A549 (cell line): Measurements from ENCODE around the gene MBLAC2. TPM values are rescaled to one million over a fixed set of nuclear protein-coding genes. Genes with fewer than 3 reads are reported as not detected.

Source experiments
- ATAC-seq, 2 experiments: fragments of 200-7000 bp in 1 of 2; fragments of >200 bp in 1 of 2; cut with Nextera tagmentation in 1 of 2; cut with Tn5 transposase in 1 of 2; 3 replicates each; pipeline versions ENCODE4 v1.8.0 to v1.9.1; 2018 to 2020; ENCODE audit warnings: mild to moderate bottlenecking in 1 of 2, moderate library complexity in 1 of 2
- CTCF ChIA-PET: fragments of 300-600 bp; sonication (Branson Sonifier 250); formaldehyde crosslinking; extraction: SDS; loops from one replicate; lab custom pipeline; 2021; ENCODE audit warnings: antibody characterized with exemption, inconsistent platforms; lab: Yijun Ruan, JAX
- POLR2A ChIA-PET: fragments of 350-600 bp; formaldehyde crosslinking; extraction: SDS; loops from one replicate; lab custom pipeline; 2021; ENCODE audit warnings: antibody characterized with exemption, inconsistent platforms; lab: Yijun Ruan, JAX
- DNase-seq, 2 experiments: peaks; one replicate each; pipeline versions ENCODE4 v3.0.0 to v3.0.0-alpha.2; 2011 to 2016; ENCODE audit warnings: low read depth in 1 of 2, low spot score in 1 of 2
- FAIRE-seq: peaks from 2 replicates; lab custom pipeline; 2011; peaks lifted over from hg19 to GRCh38; lab: Jason Lieb, UNC
- H3K27ac ChIP-seq, 2 experiments: fragments of >200 bp; sonication (Bioruptor Twin); formaldehyde crosslinking; 3 replicates each; pipeline ENCODE4 v1.5.1; 2016 to 2017
- H3K4me1 ChIP-seq: fragments of >200 bp; sonication (Bioruptor Twin); formaldehyde crosslinking; 3 replicates; pipeline ENCODE4 v1.6.1; 2016
- H3K4me2 ChIP-seq: fragments of >200 bp; sonication (Bioruptor Twin); formaldehyde crosslinking; 3 replicates; pipeline ENCODE4 v1.6.1; 2016
- H3K4me3 ChIP-seq: fragments of >200 bp; sonication (Bioruptor Twin); formaldehyde crosslinking; 3 replicates; pipeline ENCODE4 v1.5.1; 2016
- H3K9me3 ChIP-seq: fragments of >200 bp; sonication (Bioruptor Twin); formaldehyde crosslinking; 3 replicates; pipeline ENCODE4 v1.6.1; 2016
- CHD2 ChIP-seq: fragments of 150-350 bp; IDR thresholded peaks from 2 replicates; pipeline ENCODE4 v1.6.1; 2014; ENCODE audit warnings: low read length; ENCODE audit not compliant: partially characterized antibody
- EHF ChIP-seq: fragments of 250-450 bp; sonication (Bioruptor Pico); IDR thresholded peaks from 2 replicates; pipeline ENCODE4 v1.5.0; 2020; ENCODE audit warnings: mild to moderate bottlenecking
- ESRRA ChIP-seq: fragments of 150-350 bp; IDR thresholded peaks from 2 replicates; pipeline ENCODE4 v1.6.1; 2014; ENCODE audit warnings: mild to moderate bottlenecking, low read length, borderline replicate concordance
- HDAC2 ChIP-seq: fragments of 200-600 bp; sonication (generic); IDR thresholded peaks from 2 replicates; pipeline ENCODE4 v1.6.1; 2016
- HOXB13 ChIP-seq: fragments of 250-450 bp; sonication (Bioruptor Pico); IDR thresholded peaks from 2 replicates; pipeline ENCODE4 v1.5.0; 2020; ENCODE audit warnings: low read depth, mild to moderate bottlenecking, moderate library complexity
- JUN ChIP-seq, 2 experiments: fragments of >200 bp; sonication (Bioruptor Twin); formaldehyde crosslinking; IDR thresholded peaks; 2 replicates in 1 of 2; 3 replicates in 1 of 2; pipeline ENCODE4 v1.6.1; 2016 to 2017
- MYC ChIP-seq: IDR thresholded peaks from 2 replicates; pipeline ENCODE4 v1.6.1; 2012; ENCODE audit warnings: mild to moderate bottlenecking, inconsistent platforms, low read length, improper control_type of control experiment, borderline replicate concordance
- NPAS2 ChIP-seq: fragments of 250-450 bp; sonication (Bioruptor Pico); IDR thresholded peaks from 2 replicates; pipeline ENCODE4 v1.8.0; 2022; ENCODE audit warnings: mild to moderate bottlenecking, moderate library complexity, borderline replicate concordance
- NR3C1 ChIP-seq: fragments of >200 bp; sonication (Bioruptor Twin); formaldehyde crosslinking; IDR thresholded peaks from 3 replicates; pipeline ENCODE4 v1.6.1; 2017
- RCOR1 ChIP-seq: fragments of 150-350 bp; IDR thresholded peaks from 2 replicates; pipeline ENCODE4 v1.6.1; 2014; ENCODE audit warnings: antibody characterized with exemption, low read length, low read depth
- RNF2 ChIP-seq: fragments of 200-600 bp; sonication (generic); IDR thresholded peaks from 2 replicates; pipeline ENCODE4 v1.6.1; 2016; ENCODE audit warnings: low read depth, mild to moderate bottlenecking, antibody characterized with exemption, moderate library complexity, borderline replicate concordance
- ZSCAN20 ChIP-seq: fragments of 250-450 bp; sonication (Bioruptor Pico); IDR thresholded peaks from 2 replicates; pipeline ENCODE4 v1.8.0; 2022; ENCODE audit warnings: mild to moderate bottlenecking, moderate library complexity
- WGBS: methylation state at CpG from one replicate; pipeline ENCODE4 v1.1.6; 2017; ENCODE audit errors: missing lambda C conversion rate; 5-methylcytosine and 5-hydroxymethylcytosine counted together
- polyA plus RNA-seq, 4 experiments: library from polyadenylated mRNA; depleted of rRNA in 3 of 4; stranded (reverse); fragments of >200 nt; fragmentation: RNase III in 1 of 4; extraction: RNeasy Plus Mini Kit Qiagen cat#74134 plus additional on column Dnase treatment in 1 of 4; gene quantifications; 2 replicates in 3 of 4; 3 replicates in 1 of 4; pipeline ENCODE4 v1.2.3, GENCODE V29; 2011 to 2017
- TF ChIP-seq, protein P1 (sequence below): fragments of 150-350 bp; IDR thresholded peaks from 2 replicates; pipeline ENCODE4 v1.6.1; 2014; ENCODE audit warnings: low read depth, mild to moderate bottlenecking, low read length
- TF ChIP-seq, protein P2 (sequence below): fragments of >200 bp; sonication (Bioruptor Twin); formaldehyde crosslinking; IDR thresholded peaks from 3 replicates; pipeline ENCODE4 v1.6.1; 2016
- TF ChIP-seq, protein P3 (sequence below): fragments of >200 bp; sonication (Bioruptor Twin); formaldehyde crosslinking; IDR thresholded peaks from 2 replicates; pipeline ENCODE4 v1.6.1; 2016
- TF ChIP-seq, protein P4 (sequence below): fragments of 450-650 bp; IDR thresholded peaks from 2 replicates; pipeline ENCODE4 v1.6.1; 2014; ENCODE audit warnings: antibody characterized with exemption

Gene MBLAC2
- polyA plus RNA-seq, 2 of the 4 experiments (the other 2 are of a cell fraction): 5.3 to 5.7 TPM

DNA sequence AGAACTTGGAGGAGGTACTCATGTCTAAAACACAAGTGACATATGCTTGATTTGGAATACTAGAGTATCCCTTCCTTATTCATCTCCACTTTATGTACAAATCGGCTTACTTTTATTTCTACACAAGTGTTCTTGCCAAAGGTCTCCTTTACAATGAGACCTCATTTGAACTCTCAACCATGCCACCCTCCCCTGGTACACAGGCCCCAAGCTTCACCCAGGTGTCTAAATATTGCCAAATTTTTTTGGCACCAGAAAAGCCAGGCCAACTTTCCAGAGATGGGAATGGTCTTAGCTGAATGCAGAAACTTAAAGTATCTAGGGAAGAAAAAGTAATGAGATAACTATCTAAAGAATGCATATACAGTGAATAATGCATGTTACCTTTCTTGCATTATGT, 35.9 kb upstream of the MBLAC2 start:
- FAIRE-seq (no peak), ATAC-seq (no peak), DNase-seq (no peak)
- H3K4me2 ChIP-seq: no peak overlapping the region
- TF ChIP-seq HOXB13 (no peak), RNF2 (no peak), MYC (no peak)
- TF ChIP-seq, protein P1, sequence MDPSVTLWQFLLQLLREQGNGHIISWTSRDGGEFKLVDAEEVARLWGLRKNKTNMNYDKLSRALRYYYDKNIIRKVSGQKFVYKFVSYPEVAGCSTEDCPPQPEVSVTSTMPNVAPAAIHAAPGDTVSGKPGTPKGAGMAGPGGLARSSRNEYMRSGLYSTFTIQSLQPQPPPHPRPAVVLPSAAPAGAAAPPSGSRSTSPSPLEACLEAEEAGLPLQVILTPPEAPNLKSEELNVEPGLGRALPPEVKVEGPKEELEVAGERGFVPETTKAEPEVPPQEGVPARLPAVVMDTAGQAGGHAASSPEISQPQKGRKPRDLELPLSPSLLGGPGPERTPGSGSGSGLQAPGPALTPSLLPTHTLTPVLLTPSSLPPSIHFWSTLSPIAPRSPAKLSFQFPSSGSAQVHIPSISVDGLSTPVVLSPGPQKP: no peak
- ChIA-PET POLR2A (no interaction called here), CTCF (interaction anchor here (1.2 kb wide), 1 partner anchor 36 kb away, joined by 4 read pairs; the partner anchor contains the start of genes MBLAC2 and POLR3G)
- no peaks in the 10 kb centered on the region for H3K4me1 ChIP-seq
- H3K9me3 ChIP-seq: no peaks in the 10 kb centered on the region
- H3K27ac ChIP-seq: no peak overlapping the region
- H3K4me3 ChIP-seq: no peak overlapping the region
- WGBS: 95% methylated on average over 1 of the region's 1 CpG

DNA sequence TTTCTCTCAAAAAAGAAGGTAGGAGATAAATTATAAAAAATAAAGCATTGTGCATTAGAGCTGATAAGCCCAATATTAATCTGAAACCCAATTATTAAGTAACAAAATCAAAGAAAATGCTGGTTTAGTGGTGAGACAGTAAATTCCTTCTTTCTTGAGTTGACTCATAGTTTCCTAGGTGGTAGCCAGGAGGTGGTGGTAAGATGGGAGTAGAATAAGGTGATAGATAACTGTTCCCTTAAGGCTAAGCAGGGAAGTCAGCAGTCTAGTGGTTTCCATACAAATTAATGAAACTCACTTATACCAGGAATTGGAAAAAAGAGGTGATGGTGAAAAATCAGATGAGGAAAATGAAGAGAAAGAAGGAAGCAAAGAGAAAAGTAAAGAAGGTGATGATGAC, 31.6 kb upstream of the MBLAC2 start:
- Histone ChIP-seq H3K27ac (no peak overlapping the region), H3K9me3 (no peaks in the 10 kb centered on the region), H3K4me3 (no peak overlapping the region), H3K4me2 (no peak overlapping the region), H3K4me1 (no peaks in the 10 kb centered on the region; the same call in 1 of the 3 replicates)
- DNase-seq (no peak), ATAC-seq (no peak), FAIRE-seq (peak; percentile 70)
- no peak for TF ChIP-seq NR3C1
- TF ChIP-seq, protein P2, sequence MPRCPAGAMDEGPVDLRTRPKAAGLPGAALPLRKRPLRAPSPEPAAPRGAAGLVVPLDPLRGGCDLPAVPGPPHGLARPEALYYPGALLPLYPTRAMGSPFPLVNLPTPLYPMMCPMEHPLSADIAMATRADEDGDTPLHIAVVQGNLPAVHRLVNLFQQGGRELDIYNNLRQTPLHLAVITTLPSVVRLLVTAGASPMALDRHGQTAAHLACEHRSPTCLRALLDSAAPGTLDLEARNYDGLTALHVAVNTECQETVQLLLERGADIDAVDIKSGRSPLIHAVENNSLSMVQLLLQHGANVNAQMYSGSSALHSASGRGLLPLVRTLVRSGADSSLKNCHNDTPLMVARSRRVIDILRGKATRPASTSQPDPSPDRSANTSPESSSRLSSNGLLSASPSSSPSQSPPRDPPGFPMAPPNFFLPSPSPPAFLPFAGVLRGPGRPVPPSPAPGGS: no peak
- no peak for TF ChIP-seq RCOR1
- no peak for TF ChIP-seq EHF (CRISPR knock-in tag)
- TF ChIP-seq HDAC2: no peak
- TF ChIP-seq, protein P3, sequence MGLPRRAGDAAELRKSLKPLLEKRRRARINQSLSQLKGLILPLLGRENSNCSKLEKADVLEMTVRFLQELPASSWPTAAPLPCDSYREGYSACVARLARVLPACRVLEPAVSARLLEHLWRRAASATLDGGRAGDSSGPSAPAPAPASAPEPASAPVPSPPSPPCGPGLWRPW: no peak
- no peak for TF ChIP-seq MYC
- no peak for TF ChIP-seq ESRRA
- ChIA-PET POLR2A (no interaction called here), CTCF (no interaction called here)

DNA sequence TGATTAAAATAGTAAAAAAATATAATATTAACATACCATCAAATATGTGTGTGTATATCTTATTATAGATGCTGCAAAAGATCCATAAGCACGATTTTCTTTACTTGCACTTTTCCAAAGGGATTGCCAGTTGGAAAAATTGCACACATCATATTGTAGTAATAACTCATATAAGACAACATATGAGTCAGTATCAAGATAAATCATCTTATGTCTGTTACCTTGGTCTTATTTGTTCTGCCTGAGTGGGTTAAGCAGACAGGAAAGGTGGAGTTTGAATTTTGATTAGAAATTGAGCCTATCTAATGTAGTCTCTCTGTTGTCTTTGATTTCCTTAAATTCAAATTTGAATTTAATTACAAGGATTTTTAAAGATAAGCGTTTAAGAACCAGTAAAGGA, 30.2 kb upstream of the MBLAC2 start:
- DNase-seq (peak in 1 of 2 experiments; percentile 3), ATAC-seq (peak in 1 of 2 experiments; percentile 40; a peak in 1 of 6 replicates), FAIRE-seq (no peak)
- Histone ChIP-seq H3K27ac (no peak overlapping the region), H3K9me3 (no peaks in the 10 kb centered on the region), H3K4me3 (no peak overlapping the region), H3K4me2 (0 out of 3 replicates have a peak overlapping the region, but pooled peaks have one; percentile 9), H3K4me1 (no peaks in the 10 kb centered on the region; the same call in 1 of the 3 replicates)
- 52% methylated on average over 2 of the region's 2 CpGs for WGBS
- TF ChIP-seq, protein P1: no peak
- TF ChIP-seq, protein P4, sequence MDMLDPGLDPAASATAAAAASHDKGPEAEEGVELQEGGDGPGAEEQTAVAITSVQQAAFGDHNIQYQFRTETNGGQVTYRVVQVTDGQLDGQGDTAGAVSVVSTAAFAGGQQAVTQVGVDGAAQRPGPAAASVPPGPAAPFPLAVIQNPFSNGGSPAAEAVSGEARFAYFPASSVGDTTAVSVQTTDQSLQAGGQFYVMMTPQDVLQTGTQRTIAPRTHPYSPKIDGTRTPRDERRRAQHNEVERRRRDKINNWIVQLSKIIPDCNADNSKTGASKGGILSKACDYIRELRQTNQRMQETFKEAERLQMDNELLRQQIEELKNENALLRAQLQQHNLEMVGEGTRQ: no peak
- TF ChIP-seq HOXB13 (no peak), JUN (IDR thresholded peaks at IDR 0.05) (no peak)
- ChIA-PET POLR2A (no interaction called here), CTCF (interaction anchor here (1.1 kb wide), 1 partner anchor 31 kb away, joined by 3 read pairs; no protein-coding TSS in a partner anchor)

DNA sequence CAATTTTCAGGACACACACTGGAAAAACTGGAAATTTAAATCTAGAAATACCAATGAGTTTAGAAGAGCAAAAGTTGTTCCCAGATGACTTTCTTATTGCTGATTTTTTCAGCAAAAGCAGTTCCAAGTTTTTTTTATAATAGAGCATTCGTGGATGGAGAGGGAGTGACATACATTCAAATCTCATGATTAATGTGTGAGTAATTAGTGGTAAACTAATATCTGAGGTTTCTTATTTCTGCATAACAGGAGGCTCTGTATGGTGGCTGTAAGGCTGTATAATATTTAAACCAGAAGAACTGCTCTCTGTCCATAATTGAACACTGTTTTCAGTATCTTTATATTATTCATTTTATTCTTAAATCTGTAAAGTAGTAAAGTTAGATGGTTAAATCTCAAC, 29.0 kb upstream of the MBLAC2 start:
- TF ChIP-seq CHD2 (no peak), ZSCAN20 (CRISPR knock-in tag) (no peak), NPAS2 (no peak)
- 57% methylated on average over 1 of the region's 1 CpG for WGBS
- Histone ChIP-seq H3K27ac (no peak overlapping the region), H3K4me3 (no peak overlapping the region), H3K4me2 (no peak overlapping the region), H3K9me3 (no peaks in the 10 kb centered on the region), H3K4me1 (no peaks in the 10 kb centered on the region; the same call in 1 of the 3 replicates)
- no peak for ATAC-seq
- ChIA-PET CTCF (no interaction called here), POLR2A (interaction anchor here (1.1 kb wide), 1 partner anchor 29 kb away, joined by 4 read pairs; the partner anchor contains the start of genes MBLAC2 and POLR3G)
- DNase-seq: no peak
- FAIRE-seq: no peak
